Bronchial epithelial cell (primary cell): Measurements from ENCODE around the gene AK9. TPM values are rescaled to one million over a fixed set of nuclear protein-coding genes. Genes with fewer than 3 reads are reported as not detected.

Experiments used
- DNase-seq: peaks from one replicate; pipeline ENCODE4 v3.0.0-alpha.2; 2010; ENCODE audit warnings: low read depth
- FAIRE-seq: peaks from 2 replicates; lab custom pipeline; 2011; peaks lifted over from hg19 to GRCh38; lab: Jason Lieb, UNC
- H3K27me3 ChIP-seq: 2 replicates; pipeline ENCODE4 v1.5.1; 2011; ENCODE audit warnings: low read length; ENCODE audit not compliant: control insufficient read depth, insufficient read depth
- H3K36me3 ChIP-seq: 2 replicates; pipeline ENCODE4 v1.5.1; 2011; ENCODE audit warnings: low read length; ENCODE audit not compliant: control insufficient read depth, insufficient read depth
- H3K4me3 ChIP-seq: 2 replicates; pipeline ENCODE4 v1.5.1; 2011; ENCODE audit warnings: mild to moderate bottlenecking, low read depth, low read length, control low read depth
- CTCF ChIP-seq: IDR thresholded peaks from 2 replicates; pipeline ENCODE4 v1.5.1; 2011; ENCODE audit warnings: mild to moderate bottlenecking, moderate library complexity, low read length, control low read depth, inconsistent platforms; ENCODE audit not compliant: insufficient read depth, severe bottlenecking
- total RNA-seq: library from RNA; depleted of rRNA; stranded (reverse); fragments of >200 nt; gene quantifications from 2 replicates; pipeline ENCODE4 v1.2.1, GENCODE V29; 2014

The AK9 gene
- total RNA-seq, 1 donor from 2014 or later: 3.2 TPM

DNA sequence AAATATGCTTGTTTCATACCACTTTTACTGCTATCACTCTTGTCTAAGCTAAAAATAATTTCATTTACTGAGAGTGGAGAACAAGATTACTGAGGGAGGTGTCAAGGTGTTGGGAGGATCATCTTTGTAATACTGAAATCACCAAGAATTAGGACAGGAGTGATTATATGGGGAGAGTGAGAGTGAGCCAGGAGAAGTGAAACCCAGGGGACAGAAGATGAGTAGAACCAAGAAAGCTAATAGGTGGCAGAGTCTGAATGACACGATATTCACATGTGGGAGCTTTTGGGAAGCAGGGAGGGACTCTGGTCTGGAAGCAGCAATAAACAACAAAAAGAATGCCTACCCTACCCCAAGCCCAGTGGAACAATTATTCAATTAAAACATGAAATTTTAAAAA is 58.6 kb downstream of the AK9 start:
- FAIRE-seq: no peak
- H3K36me3 ChIP-seq: no peaks in the 10 kb centered on the region
- no peak for TF ChIP-seq CTCF

GRCh38 chr6:109631403-109631802 is 59.6 kb downstream of the AK9 start:
- Histone ChIP-seq H3K4me3 (no peak overlapping the region), H3K36me3 (no peaks in the 10 kb centered on the region), H3K27me3 (peaks cover 1% of the 10 kb centered on the region)
- no peak for DNase-seq
- FAIRE-seq: no peak
- TF ChIP-seq CTCF: no peak

More for the DNA sequence above, 58.6 kb downstream of the AK9 start:
- no peak for DNase-seq
- Histone ChIP-seq H3K27me3 (peaks cover 1% of the 10 kb centered on the region), H3K4me3 (no peak overlapping the region)

DNA sequence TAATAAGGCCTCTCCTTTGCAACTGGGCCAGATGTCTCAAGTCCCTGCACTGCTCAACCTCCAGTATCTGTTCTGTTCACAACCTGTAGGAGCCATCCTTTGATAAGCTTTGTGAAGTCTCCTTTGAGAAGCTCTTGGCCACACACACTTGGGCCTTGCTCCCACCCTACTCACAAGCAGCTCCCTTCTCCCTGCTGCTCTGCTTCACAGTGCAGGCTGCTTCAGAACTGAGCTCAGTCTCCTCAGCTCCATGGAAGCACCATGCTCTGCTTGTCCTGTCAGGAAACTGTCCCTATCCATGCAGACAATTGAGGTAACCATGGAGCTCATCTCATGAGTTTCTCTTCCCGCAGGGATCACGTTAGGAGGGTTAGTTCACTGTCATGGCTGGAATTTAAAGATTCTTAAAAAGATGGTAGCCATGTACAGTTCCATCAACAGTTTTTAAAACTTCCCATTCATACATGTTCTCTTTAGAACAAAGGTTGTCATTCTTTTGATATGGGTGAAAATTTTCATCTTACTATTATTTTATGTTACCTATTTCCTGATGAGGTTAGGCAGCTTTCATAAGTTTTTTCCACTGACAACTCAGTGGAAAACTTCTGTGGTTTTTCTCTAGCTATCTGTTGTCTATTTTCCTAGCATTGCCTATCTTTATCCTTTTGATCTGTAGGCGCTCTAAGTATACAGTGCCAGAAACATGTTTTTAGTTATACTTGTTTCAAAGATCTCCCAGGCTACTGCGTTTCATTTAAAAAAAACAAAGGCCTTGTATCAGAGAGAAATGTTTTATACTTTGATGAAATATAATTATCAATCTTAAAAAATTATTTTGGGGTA is 62.6 kb downstream of the AK9 start:
- no peak overlapping the region for H3K4me3 ChIP-seq
- DNase-seq (no peak), FAIRE-seq (no peak)
- H3K36me3 ChIP-seq: no peaks in the 10 kb centered on the region
- H3K27me3 ChIP-seq: no peaks in the 10 kb centered on the region
- TF ChIP-seq CTCF: no peak

- TF ChIP-seq CTCF: no peak
- Histone ChIP-seq H3K4me3 (no peak overlapping the region), H3K27me3 (no peaks in the 10 kb centered on the region), H3K36me3 (no peaks in the 10 kb centered on the region)
- FAIRE-seq (no peak), DNase-seq (peak; percentile 58)
Measured at GRCh38 chr6:109626311-109626710, 64.7 kb downstream of the AK9 start.

DNA sequence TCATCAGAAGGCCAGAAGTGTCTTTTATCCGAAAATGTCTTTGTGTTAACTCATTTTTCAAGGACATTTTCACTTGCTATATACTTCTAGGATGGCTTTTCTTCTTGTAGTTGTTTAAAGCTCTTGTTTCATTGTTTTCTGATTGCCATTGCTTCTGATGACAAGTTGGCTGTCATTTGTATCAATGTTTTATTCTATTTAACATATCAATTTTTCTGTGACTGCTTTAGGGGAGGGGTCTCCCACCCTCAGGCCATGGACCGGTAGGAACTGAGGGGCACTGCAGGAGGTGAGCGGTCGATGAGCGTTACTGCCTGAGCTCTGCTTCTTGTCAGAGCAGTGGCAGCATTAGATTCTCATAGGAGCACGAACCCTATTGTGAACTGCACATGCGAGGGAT is 65.8 kb downstream of the AK9 start:
- H3K27me3 ChIP-seq: no peaks in the 10 kb centered on the region
- H3K36me3 ChIP-seq: no peaks in the 10 kb centered on the region
- DNase-seq: no peak
- TF ChIP-seq CTCF: no peak
- no peak overlapping the region for H3K4me3 ChIP-seq
- FAIRE-seq: no peak

GRCh38 chr6:109623288-109623687 is 67.7 kb downstream of the AK9 start:
- no peak for TF ChIP-seq CTCF
- no peaks in the 10 kb centered on the region for H3K36me3 ChIP-seq
- no peak overlapping the region for H3K4me3 ChIP-seq
- DNase-seq (no peak), FAIRE-seq (no peak)
- no peaks in the 10 kb centered on the region for H3K27me3 ChIP-seq
